Mesendoderm (in vitro differentiated cells): Measurements from ENCODE around the gene ANXA8.
"Not testable (repeated sequence)": the region's sequence is repeated elsewhere in the genome, so short reads cannot be mapped to it uniquely, and the experiment has no call there.

Source experiments
- DNase-seq: peaks from one replicate; pipeline ENCODE4 v3.0.0; 2013
- H2AK5ac ChIP-seq: 2 replicates; pipeline ENCODE4 v1.6.1; 2013; ENCODE audit warnings: low read length, inconsistent platforms
- H2BK120ac ChIP-seq: 2 replicates; pipeline ENCODE4 v1.6.1; 2013; ENCODE audit warnings: low read depth, mild to moderate bottlenecking, low read length, moderate library complexity, mixed read lengths
- H2BK15ac ChIP-seq: replicated peaks from 2 replicates; pipeline ENCODE4 v1.6.1; 2013; ENCODE audit warnings: low read depth, mild to moderate bottlenecking, moderate library complexity
- H2BK5ac ChIP-seq: 2 replicates; pipeline ENCODE4 v1.6.1; 2013; ENCODE audit warnings: low read length, inconsistent platforms
- H3K18ac ChIP-seq: 2 replicates; pipeline ENCODE4 v1.6.1; 2013; ENCODE audit warnings: mild to moderate bottlenecking, low read length, mixed read lengths
- H3K23ac ChIP-seq: one replicate; pipeline ENCODE4 v1.6.1; 2013; ENCODE audit warnings: low read length
- H3K27ac ChIP-seq: 2 replicates; pipeline ENCODE4 v1.5.1; 2013; ENCODE audit warnings: low read depth, mild to moderate bottlenecking, inconsistent platforms, low read length, moderate library complexity
- H3K27me3 ChIP-seq: 2 replicates; pipeline ENCODE4 v1.6.1; 2013; ENCODE audit warnings: low read length, control low read depth, mild to moderate bottlenecking, inconsistent platforms; ENCODE audit not compliant: insufficient read depth, poor library complexity
- H3K36me3 ChIP-seq: 2 replicates; pipeline ENCODE4 v1.6.1; 2013; ENCODE audit warnings: low read length, inconsistent platforms; ENCODE audit not compliant: control insufficient read depth, insufficient read depth
- H3K4ac ChIP-seq: one replicate; pipeline ENCODE4 v1.6.1; 2013; ENCODE audit warnings: low read depth, mild to moderate bottlenecking, low read length, moderate library complexity
- H3K4me1 ChIP-seq: 2 replicates; pipeline ENCODE4 v1.6.1; 2013; ENCODE audit warnings: low read depth, low read length, inconsistent platforms; ENCODE audit not compliant: control insufficient read depth
- H3K4me2 ChIP-seq: 2 replicates; pipeline ENCODE4 v1.6.1; 2013; ENCODE audit warnings: low read length
- H3K4me3 ChIP-seq: 2 replicates; pipeline ENCODE4 v1.5.1; 2013; ENCODE audit warnings: mild to moderate bottlenecking, low read length
- H3K56ac ChIP-seq: one replicate; pipeline ENCODE4 v1.6.1; 2013; ENCODE audit warnings: low read length
- H3K79me1 ChIP-seq: 2 replicates; pipeline ENCODE4 v1.6.1; 2013; ENCODE audit warnings: low read length, inconsistent platforms
- H3K79me2 ChIP-seq: 2 replicates; pipeline ENCODE4 v1.6.1; 2013; ENCODE audit warnings: mild to moderate bottlenecking, low read length; ENCODE audit not compliant: control insufficient read depth, insufficient read depth
- H3K9ac ChIP-seq: 2 replicates; pipeline ENCODE4 v1.6.1; 2013; ENCODE audit warnings: low read length, inconsistent platforms
- H4K5ac ChIP-seq: one replicate; pipeline ENCODE4 v1.6.1; 2013; ENCODE audit warnings: low read length
- H4K8ac ChIP-seq: one replicate; pipeline ENCODE4 v1.6.1; 2013; ENCODE audit warnings: low read depth, mild to moderate bottlenecking, control low read depth, low read length, moderate library complexity
- WGBS: extraction: QIAGEN DNeasy Blood & Tissue Kit; methylation state at CpG from one replicate; pipeline ENCODE4 v1.1.7; 2013; ENCODE audit warnings: low lambda C conversion rate, missing lambda C conversion rate; ENCODE audit not compliant: insufficient coverage; ENCODE audit errors: extremely low coverage; 5-methylcytosine and 5-hydroxymethylcytosine counted together

The ANXA8 gene

DNA sequence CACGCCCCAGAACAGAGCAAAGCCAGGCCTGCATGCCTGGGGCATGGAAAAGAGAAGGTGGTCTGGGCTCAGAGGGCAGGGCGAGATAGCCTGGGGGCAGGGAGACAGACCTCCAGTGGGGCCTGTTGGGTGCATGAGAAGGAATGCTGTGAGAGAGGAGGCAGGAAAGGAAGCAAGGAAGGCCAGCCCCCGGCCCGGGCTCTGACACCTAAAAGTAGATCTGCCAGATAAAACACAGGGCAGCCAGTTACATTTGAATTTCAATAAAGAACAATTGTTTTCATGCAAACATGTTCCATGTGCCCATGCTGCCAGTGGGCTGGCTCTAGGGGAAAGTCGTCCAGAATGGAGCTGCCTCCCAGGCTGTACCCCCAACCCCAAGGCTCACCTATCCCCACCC is 5.8 kb downstream of the ANXA8 start:
- not testable (repeated sequence) for H3K27ac ChIP-seq, H3K56ac ChIP-seq, H3K36me3 ChIP-seq, H2AK5ac ChIP-seq, H3K27me3 ChIP-seq, H3K4me1 ChIP-seq, H3K9ac ChIP-seq, H3K4me2 ChIP-seq, H3K4ac ChIP-seq, H3K4me3 ChIP-seq, H3K23ac ChIP-seq, H2BK5ac ChIP-seq, H4K8ac ChIP-seq, H2BK15ac ChIP-seq, H3K79me1 ChIP-seq, H4K5ac ChIP-seq, H2BK120ac ChIP-seq, H3K79me2 ChIP-seq, DNase-seq, H3K18ac ChIP-seq
- no CpG with 5 or more reads among the region's 5 CpGs for WGBS

DNA sequence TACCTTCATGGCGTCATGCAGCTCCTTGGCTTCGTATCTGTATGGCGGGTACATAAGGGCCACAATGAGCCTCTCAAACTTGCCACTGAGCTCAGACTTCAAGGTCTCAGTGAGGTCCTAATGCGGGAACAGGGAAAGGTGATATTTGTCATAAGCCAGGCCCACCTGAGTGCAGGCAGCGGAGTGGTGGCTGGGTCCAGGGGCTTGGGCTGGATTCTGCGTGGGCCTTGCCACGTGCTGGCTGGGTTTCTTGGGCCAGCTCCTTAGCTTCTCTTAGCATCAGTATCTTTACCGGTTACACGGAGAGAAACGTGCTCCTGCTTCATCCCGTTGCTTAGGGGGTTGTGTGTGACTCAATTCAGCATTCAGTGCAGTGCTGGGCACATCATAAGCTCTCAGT is 6.8 kb downstream of the ANXA8 start:
- WGBS: no CpG with 5 or more reads among the region's 11 CpGs
- not testable (repeated sequence) for H3K4me1 ChIP-seq, H3K4ac ChIP-seq, H4K5ac ChIP-seq, H3K18ac ChIP-seq, H3K4me2 ChIP-seq, H2BK15ac ChIP-seq, H3K56ac ChIP-seq, H3K4me3 ChIP-seq, H3K27ac ChIP-seq, H2AK5ac ChIP-seq, H3K23ac ChIP-seq, H3K36me3 ChIP-seq, H4K8ac ChIP-seq, DNase-seq, H3K79me1 ChIP-seq, H3K9ac ChIP-seq, H3K27me3 ChIP-seq, H3K79me2 ChIP-seq, H2BK5ac ChIP-seq, H2BK120ac ChIP-seq

DNA sequence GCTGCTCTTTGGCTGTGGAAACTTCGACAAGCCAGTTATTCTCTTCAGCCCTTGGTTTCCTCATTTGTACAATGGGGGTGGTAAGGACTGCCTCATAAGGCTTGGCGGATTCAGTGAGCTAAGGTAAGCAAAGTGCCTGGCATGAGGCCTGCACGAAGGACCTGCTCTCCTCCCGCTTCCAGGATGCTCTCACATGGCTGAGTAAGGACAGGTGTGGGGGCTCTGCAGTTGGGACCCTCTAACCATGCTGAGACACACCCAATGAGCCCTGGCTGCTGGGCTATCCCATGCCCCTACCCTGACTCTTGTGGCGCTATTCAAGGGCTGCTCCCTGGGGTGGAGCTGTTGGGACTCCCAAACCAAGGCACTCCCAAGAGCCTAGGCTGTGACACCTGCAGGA is 8.8 kb downstream of the ANXA8 start:
- not testable (repeated sequence) for H4K8ac ChIP-seq, H3K79me2 ChIP-seq, H3K79me1 ChIP-seq, H3K4ac ChIP-seq, H3K18ac ChIP-seq, H2AK5ac ChIP-seq, H2BK5ac ChIP-seq, H3K4me1 ChIP-seq, H3K27me3 ChIP-seq, DNase-seq, H3K56ac ChIP-seq, H3K23ac ChIP-seq, H3K4me2 ChIP-seq, H4K5ac ChIP-seq, H2BK15ac ChIP-seq, H2BK120ac ChIP-seq, H3K9ac ChIP-seq, H3K36me3 ChIP-seq, H3K27ac ChIP-seq, H3K4me3 ChIP-seq
- WGBS: no CpG with 5 or more reads among the region's 5 CpGs

DNA sequence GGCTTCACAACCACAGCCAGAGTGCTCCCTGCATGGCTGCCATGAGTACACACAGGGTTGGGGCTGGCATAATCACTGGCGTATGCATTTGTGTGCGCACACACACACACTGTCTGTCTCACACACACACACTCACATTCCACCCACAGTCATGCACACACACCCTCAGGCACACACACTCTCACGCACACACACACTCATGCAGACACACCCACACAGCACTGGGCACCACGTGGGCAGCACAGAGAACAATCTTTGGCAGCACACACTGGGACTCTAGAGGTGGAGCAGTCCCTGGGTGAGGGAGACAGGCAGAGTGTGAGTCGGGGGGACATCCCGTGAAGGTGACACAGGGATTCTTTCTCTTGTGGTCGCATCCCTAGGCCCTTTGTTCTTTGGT is 10.4 kb downstream of the ANXA8 start:
- not testable (repeated sequence) for H2BK120ac ChIP-seq, DNase-seq, H2BK15ac ChIP-seq, H3K36me3 ChIP-seq, H3K79me1 ChIP-seq, H4K8ac ChIP-seq, H3K9ac ChIP-seq, H3K4me2 ChIP-seq, H3K56ac ChIP-seq, H3K79me2 ChIP-seq, H3K18ac ChIP-seq, H2BK5ac ChIP-seq, H3K4ac ChIP-seq, H3K23ac ChIP-seq, H4K5ac ChIP-seq, H3K27me3 ChIP-seq, H3K27ac ChIP-seq, H2AK5ac ChIP-seq, H3K4me1 ChIP-seq, H3K4me3 ChIP-seq
- no CpG with 5 or more reads among the region's 7 CpGs for WGBS

DNA sequence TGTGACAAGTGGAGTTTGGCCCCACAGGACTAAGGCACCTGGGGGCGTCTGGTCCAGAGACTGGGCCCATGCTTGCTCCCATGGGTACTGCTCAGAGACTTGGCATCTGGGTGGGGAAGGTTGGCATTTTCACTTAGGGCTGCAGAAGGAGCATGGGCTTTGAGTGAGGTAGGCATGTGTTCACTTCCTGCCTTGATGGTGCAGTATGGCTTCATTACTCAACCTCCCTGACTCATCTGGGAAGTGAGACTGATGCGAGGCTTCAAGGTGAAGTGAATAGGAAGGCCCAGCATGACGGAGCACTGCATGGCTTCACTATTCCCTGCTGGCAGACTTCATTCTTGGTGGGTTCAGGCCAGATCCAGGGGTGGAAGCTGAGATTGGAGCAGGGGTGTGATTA is 11.3 kb downstream of the ANXA8 start:
- not testable (repeated sequence) for H2AK5ac ChIP-seq, H3K4me2 ChIP-seq, H3K27ac ChIP-seq, H3K27me3 ChIP-seq, H3K23ac ChIP-seq, H2BK5ac ChIP-seq, H3K18ac ChIP-seq, H3K4me1 ChIP-seq, H3K56ac ChIP-seq, H3K79me1 ChIP-seq, H3K9ac ChIP-seq, H4K8ac ChIP-seq, DNase-seq, H3K4ac ChIP-seq, H2BK120ac ChIP-seq, H4K5ac ChIP-seq, H3K79me2 ChIP-seq, H3K4me3 ChIP-seq, H2BK15ac ChIP-seq, H3K36me3 ChIP-seq
- no CpG with 5 or more reads among the region's 3 CpGs for WGBS

DNA sequence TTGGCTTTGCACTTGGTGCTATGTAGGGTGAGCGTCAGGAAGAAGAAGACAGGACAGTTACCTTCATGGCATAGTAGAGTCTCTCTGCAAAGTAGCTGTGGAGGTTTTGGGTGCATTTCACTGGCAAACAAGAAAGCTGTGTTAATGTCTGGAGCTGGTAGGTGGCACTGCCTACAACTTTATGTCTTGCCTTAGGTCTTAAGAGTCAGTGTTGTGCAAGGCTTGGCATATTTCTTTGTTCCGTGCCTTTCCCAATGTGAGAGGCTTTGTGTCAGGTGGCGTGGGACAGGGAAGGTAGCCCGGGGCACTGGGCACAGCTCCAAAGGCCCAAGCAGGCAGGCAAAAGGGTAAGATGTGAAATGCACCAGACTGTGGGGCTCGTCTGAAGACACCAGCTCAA is 11.8 kb downstream of the ANXA8 start:
- H2BK5ac ChIP-seq, H3K4me2 ChIP-seq, H2BK15ac ChIP-seq, H3K79me2 ChIP-seq, H3K18ac ChIP-seq, H3K23ac ChIP-seq, H4K8ac ChIP-seq, H3K27ac ChIP-seq, H3K56ac ChIP-seq, DNase-seq, H3K79me1 ChIP-seq, H2AK5ac ChIP-seq, H3K9ac ChIP-seq, H3K4me3 ChIP-seq, H2BK120ac ChIP-seq, H3K4me1 ChIP-seq, H4K5ac ChIP-seq, H3K4ac ChIP-seq, H3K36me3 ChIP-seq, H3K27me3 ChIP-seq: not testable (repeated sequence)
- WGBS: no CpG with 5 or more reads among the region's 5 CpGs
